ENCODE data around the gene RTN3.

DNA sequence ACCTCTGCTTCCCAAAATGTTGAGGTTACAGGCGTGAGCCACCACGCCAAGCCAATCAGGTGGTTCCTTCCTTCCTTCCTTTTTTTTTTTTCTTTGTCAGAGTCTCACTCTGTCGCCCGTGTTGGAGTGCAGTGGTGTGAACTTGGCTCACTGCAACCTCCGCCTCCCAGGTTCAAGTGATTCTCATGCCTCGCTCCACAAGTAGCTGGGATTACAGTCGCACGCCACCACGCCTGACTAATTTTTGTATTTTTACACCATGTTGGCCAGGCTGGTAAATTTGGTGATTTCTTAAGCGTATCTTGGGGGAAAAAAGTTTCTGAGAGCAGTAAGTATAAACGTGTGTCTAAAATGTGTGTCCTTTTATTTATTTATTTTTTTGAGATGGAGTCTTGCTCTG, 113.8 kb downstream of the RTN3 start:
- TF ChIP-seq, protein P1, sequence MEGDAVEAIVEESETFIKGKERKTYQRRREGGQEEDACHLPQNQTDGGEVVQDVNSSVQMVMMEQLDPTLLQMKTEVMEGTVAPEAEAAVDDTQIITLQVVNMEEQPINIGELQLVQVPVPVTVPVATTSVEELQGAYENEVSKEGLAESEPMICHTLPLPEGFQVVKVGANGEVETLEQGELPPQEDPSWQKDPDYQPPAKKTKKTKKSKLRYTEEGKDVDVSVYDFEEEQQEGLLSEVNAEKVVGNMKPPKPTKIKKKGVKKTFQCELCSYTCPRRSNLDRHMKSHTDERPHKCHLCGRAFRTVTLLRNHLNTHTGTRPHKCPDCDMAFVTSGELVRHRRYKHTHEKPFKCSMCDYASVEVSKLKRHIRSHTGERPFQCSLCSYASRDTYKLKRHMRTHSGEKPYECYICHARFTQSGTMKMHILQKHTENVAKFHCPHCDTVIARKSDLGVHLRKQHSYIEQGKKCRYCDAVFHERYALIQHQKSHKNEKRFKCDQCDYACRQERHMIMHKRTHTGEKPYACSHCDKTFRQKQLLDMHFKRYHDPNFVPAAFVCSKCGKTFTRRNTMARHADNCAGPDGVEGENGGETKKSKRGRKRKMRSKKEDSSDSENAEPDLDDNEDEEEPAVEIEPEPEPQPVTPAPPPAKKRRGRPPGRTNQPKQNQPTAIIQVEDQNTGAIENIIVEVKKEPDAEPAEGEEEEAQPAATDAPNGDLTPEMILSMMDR (IDR thresholded peaks at IDR 0.05; ENCODE audit: borderline replicate concordance, extremely low read depth, low read length, poor library complexity, severe bottlenecking): no peak
- no peak for TF ChIP-seq EZH2 (IDR thresholded peaks at IDR 0.05; ENCODE audit: borderline replicate concordance, low read depth, low read length, severe bottlenecking)
